ENCODE data around the gene SDHA.
"Not testable (repeated sequence)": the region's sequence is repeated elsewhere in the genome, so short reads cannot be mapped to it uniquely, and the experiment has no call there.

Gene SDHA

GRCh38 chr5:223791-224190, 5.7 kb downstream of the SDHA start:
- no peak for TF ChIP-seq JUND (IDR thresholded peaks at IDR 0.05; ENCODE audit: low read depth)
- in situ Hi-C loops (cut with HindIII; ENCODE audit: low pct_unique_long_range_greater_than_20kb, low sequenced_read_pairs), result no loop called here
- no peak for DNase-seq (ENCODE audit: low read depth in 1 of 2, low spot score in 1 of 2)

GRCh38 chr5:225334-225733, 7.2 kb downstream of the SDHA start:
- in situ Hi-C loops (cut with HindIII; ENCODE audit: low pct_unique_long_range_greater_than_20kb, low sequenced_read_pairs), result no loop called here
- no peak for TF ChIP-seq JUND (IDR thresholded peaks at IDR 0.05; ENCODE audit: low read depth)
- no peak for DNase-seq (ENCODE audit: low read depth in 1 of 2, low spot score in 1 of 2)

- in situ Hi-C loops (cut with HindIII; ENCODE audit: low pct_unique_long_range_greater_than_20kb, low sequenced_read_pairs); DNase-seq (ENCODE audit: low read depth in 1 of 2, low spot score in 1 of 2): not testable (repeated sequence)
Measured at GRCh38 chr5:227375-227774, 9.3 kb downstream of the SDHA start.

- no peak for TF ChIP-seq JUND (IDR thresholded peaks at IDR 0.05; ENCODE audit: low read depth)
- in situ Hi-C loops (cut with HindIII; ENCODE audit: low pct_unique_long_range_greater_than_20kb, low sequenced_read_pairs), result no loop called here
- no peak for DNase-seq (ENCODE audit: low read depth in 1 of 2, low spot score in 1 of 2)
Measured at GRCh38 chr5:228886-229285, 10.8 kb downstream of the SDHA start.

GRCh38 chr5:230711-231110, 12.6 kb downstream of the SDHA start:
- no peak for DNase-seq (ENCODE audit: low read depth in 1 of 2, low spot score in 1 of 2)
- TF ChIP-seq JUND (IDR thresholded peaks at IDR 0.05; ENCODE audit: low read depth), result no peak
- in situ Hi-C loops (cut with HindIII; ENCODE audit: low pct_unique_long_range_greater_than_20kb, low sequenced_read_pairs), result no loop called here

- TF ChIP-seq JUND (IDR thresholded peaks at IDR 0.05; ENCODE audit: low read depth), result no peak
- DNase-seq (ENCODE audit: low read depth in 1 of 2, low spot score in 1 of 2), result no peak
- in situ Hi-C loops (cut with HindIII; ENCODE audit: low pct_unique_long_range_greater_than_20kb, low sequenced_read_pairs), result no loop called here
Measured at GRCh38 chr5:231661-232060, 13.5 kb downstream of the SDHA start.

- in situ Hi-C loops (cut with HindIII; ENCODE audit: low pct_unique_long_range_greater_than_20kb, low sequenced_read_pairs), result not testable (repeated sequence)
Measured at GRCh38 chr5:233426-233825, 15.3 kb downstream of the SDHA start.

GRCh38 chr5:234450-234849, 16.3 kb downstream of the SDHA start:
- in situ Hi-C loops (cut with HindIII; ENCODE audit: low pct_unique_long_range_greater_than_20kb, low sequenced_read_pairs), result no loop called here

More at GRCh38 chr5:233426-233825, 15.3 kb downstream of the SDHA start:
- DNase-seq (ENCODE audit: low read depth in 1 of 2, low spot score in 1 of 2), result not testable (repeated sequence)

GRCh38 chr5:235527-235926, 17.4 kb downstream of the SDHA start:
- in situ Hi-C loops (cut with HindIII; ENCODE audit: low pct_unique_long_range_greater_than_20kb, low sequenced_read_pairs); DNase-seq (ENCODE audit: low read depth in 1 of 2, low spot score in 1 of 2): not testable (repeated sequence)

More at GRCh38 chr5:234450-234849, 16.3 kb downstream of the SDHA start:
- TF ChIP-seq JUND (IDR thresholded peaks at IDR 0.05; ENCODE audit: low read depth), result no peak
- DNase-seq (ENCODE audit: low read depth in 1 of 2, low spot score in 1 of 2), result no peak

- in situ Hi-C loops (cut with HindIII; ENCODE audit: low pct_unique_long_range_greater_than_20kb, low sequenced_read_pairs); DNase-seq (ENCODE audit: low read depth in 1 of 2, low spot score in 1 of 2): not testable (repeated sequence)
Measured at GRCh38 chr5:237931-238330, 19.8 kb downstream of the SDHA start.

- DNase-seq (ENCODE audit: low read depth in 1 of 2, low spot score in 1 of 2); in situ Hi-C loops (cut with HindIII; ENCODE audit: low pct_unique_long_range_greater_than_20kb, low sequenced_read_pairs): not testable (repeated sequence)
Measured at GRCh38 chr5:240550-240949, 22.4 kb downstream of the SDHA start.

GRCh38 chr5:241045-241669, 23.0 kb downstream of the SDHA start:
- in situ Hi-C loops (cut with HindIII; ENCODE audit: low pct_unique_long_range_greater_than_20kb, low sequenced_read_pairs); DNase-seq (ENCODE audit: low read depth in 1 of 2, low spot score in 1 of 2): not testable (repeated sequence)

- DNase-seq (ENCODE audit: low read depth in 1 of 2, low spot score in 1 of 2); in situ Hi-C loops (cut with HindIII; ENCODE audit: low pct_unique_long_range_greater_than_20kb, low sequenced_read_pairs): not testable (repeated sequence)
Measured at GRCh38 chr5:243683-244367, 25.7 kb downstream of the SDHA start.

- DNase-seq (ENCODE audit: low read depth in 1 of 2, low spot score in 1 of 2); in situ Hi-C loops (cut with HindIII; ENCODE audit: low pct_unique_long_range_greater_than_20kb, low sequenced_read_pairs): not testable (repeated sequence)
Measured at GRCh38 chr5:245717-246116, 27.6 kb downstream of the SDHA start.

GRCh38 chr5:250396-250795, 32.3 kb downstream of the SDHA start:
- in situ Hi-C loops (cut with HindIII; ENCODE audit: low pct_unique_long_range_greater_than_20kb, low sequenced_read_pairs); DNase-seq (ENCODE audit: low read depth in 1 of 2, low spot score in 1 of 2): not testable (repeated sequence)

GRCh38 chr5:251016-251415, 32.9 kb downstream of the SDHA start:
- DNase-seq (ENCODE audit: low read depth in 1 of 2, low spot score in 1 of 2); in situ Hi-C loops (cut with HindIII; ENCODE audit: low pct_unique_long_range_greater_than_20kb, low sequenced_read_pairs): not testable (repeated sequence)

- DNase-seq (ENCODE audit: low read depth in 1 of 2, low spot score in 1 of 2); in situ Hi-C loops (cut with HindIII; ENCODE audit: low pct_unique_long_range_greater_than_20kb, low sequenced_read_pairs): not testable (repeated sequence)
Measured at GRCh38 chr5:251538-251937, 33.4 kb downstream of the SDHA start.

- DNase-seq (ENCODE audit: low read depth in 1 of 2, low spot score in 1 of 2); in situ Hi-C loops (cut with HindIII; ENCODE audit: low pct_unique_long_range_greater_than_20kb, low sequenced_read_pairs): not testable (repeated sequence)
Measured at GRCh38 chr5:251975-252374, 33.9 kb downstream of the SDHA start.

Data from T47D (cell line).